Esophagus muscularis mucosa (tissue), 3 donors: ENCODE results near the gene FAM170A.

Experiments used
- POLR2A ChIP-seq: fragments of 450-650 bp; IDR thresholded peaks from one replicate; pipeline ENCODE4 v1.6.1; 2017; ENCODE audit warnings: antibody characterized with exemption, moderate library complexity, mild to moderate bottlenecking, low read depth
- POLR2AphosphoS5 ChIP-seq, 2 donors: sonication (generic); formaldehyde crosslinking; IDR thresholded peaks; one replicate each; pipeline ENCODE4 v1.6.1; 2017; ENCODE audit warnings: antibody characterized with exemption in 2 of 2
- TF ChIP-seq, protein P1 (sequence below), 3 experiments: fragments of 200-600 bp in 2 of 3; fragments of 450-650 bp in 1 of 3; sonication (generic) in 2 of 3; IDR thresholded peaks; one replicate each; pipeline ENCODE4 v1.5.1; 2017 to 2019; ENCODE audit warnings: antibody characterized with exemption in 3 of 3, mild to moderate bottlenecking in 2 of 3, moderate library complexity in 1 of 3

DNA sequence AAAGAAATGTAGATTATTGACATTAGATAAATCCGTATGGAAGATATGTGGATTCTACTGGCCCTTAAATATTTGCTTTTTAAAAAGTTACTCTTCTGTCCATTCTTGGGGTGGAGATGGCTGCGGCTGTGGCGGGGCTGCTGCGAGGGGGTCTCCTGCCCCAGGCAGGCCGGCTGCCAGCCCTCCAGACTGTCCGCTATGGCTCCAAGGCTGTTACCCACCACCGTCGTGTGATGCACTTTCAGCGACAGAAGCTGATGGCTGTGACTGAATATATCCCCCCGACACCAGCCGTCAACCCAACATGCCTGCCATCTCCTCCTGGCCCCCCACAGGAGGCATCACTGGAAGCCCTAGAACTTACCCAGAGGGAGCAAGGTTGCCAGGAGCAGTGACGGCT is 50.7 kb downstream of the FAM170A start:
- TF ChIP-seq, protein P1, sequence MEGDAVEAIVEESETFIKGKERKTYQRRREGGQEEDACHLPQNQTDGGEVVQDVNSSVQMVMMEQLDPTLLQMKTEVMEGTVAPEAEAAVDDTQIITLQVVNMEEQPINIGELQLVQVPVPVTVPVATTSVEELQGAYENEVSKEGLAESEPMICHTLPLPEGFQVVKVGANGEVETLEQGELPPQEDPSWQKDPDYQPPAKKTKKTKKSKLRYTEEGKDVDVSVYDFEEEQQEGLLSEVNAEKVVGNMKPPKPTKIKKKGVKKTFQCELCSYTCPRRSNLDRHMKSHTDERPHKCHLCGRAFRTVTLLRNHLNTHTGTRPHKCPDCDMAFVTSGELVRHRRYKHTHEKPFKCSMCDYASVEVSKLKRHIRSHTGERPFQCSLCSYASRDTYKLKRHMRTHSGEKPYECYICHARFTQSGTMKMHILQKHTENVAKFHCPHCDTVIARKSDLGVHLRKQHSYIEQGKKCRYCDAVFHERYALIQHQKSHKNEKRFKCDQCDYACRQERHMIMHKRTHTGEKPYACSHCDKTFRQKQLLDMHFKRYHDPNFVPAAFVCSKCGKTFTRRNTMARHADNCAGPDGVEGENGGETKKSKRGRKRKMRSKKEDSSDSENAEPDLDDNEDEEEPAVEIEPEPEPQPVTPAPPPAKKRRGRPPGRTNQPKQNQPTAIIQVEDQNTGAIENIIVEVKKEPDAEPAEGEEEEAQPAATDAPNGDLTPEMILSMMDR (IDR thresholded peaks at IDR 0.05), result no peak
- TF ChIP-seq POLR2AphosphoS5 (IDR thresholded peaks at IDR 0.05), result no peak
- no peak for TF ChIP-seq POLR2A
